Endodermal cell (in vitro differentiated cells): ENCODE results near the gene VWA8. TPM values are rescaled to one million over a fixed set of nuclear protein-coding genes. Genes with fewer than 3 reads are reported as not detected.

Experiments used
- DNase-seq: peaks from one replicate; pipeline ENCODE4 v3.0.0-alpha.2; 2017
- H3K27ac ChIP-seq: 2 replicates; pipeline ENCODE4 v1.5.1; 2013; ENCODE audit warnings: mild to moderate bottlenecking, low read depth, low read length, moderate library complexity
- H3K27me3 ChIP-seq: 2 replicates; pipeline ENCODE4 v1.6.1; 2013; ENCODE audit warnings: mild to moderate bottlenecking, low read length, moderate library complexity; ENCODE audit not compliant: insufficient read depth, control insufficient read depth, poor library complexity, severe bottlenecking
- H3K36me3 ChIP-seq: 2 replicates; pipeline ENCODE4 v1.7.0; 2013; ENCODE audit warnings: mild to moderate bottlenecking, low read length, moderate library complexity; ENCODE audit not compliant: control insufficient read depth, insufficient read depth
- H3K4me1 ChIP-seq: one replicate; pipeline ENCODE4 v1.7.0; 2013; ENCODE audit warnings: low read length; ENCODE audit not compliant: control insufficient read depth, insufficient read depth
- H3K4me3 ChIP-seq: 2 replicates; pipeline ENCODE4 v1.5.1; 2013; ENCODE audit warnings: mild to moderate bottlenecking, low read length, moderate library complexity
- H3K9ac ChIP-seq: 2 replicates; pipeline ENCODE4 v1.6.1; 2013; ENCODE audit warnings: mild to moderate bottlenecking, low read length, moderate library complexity; ENCODE audit not compliant: poor library complexity, severe bottlenecking; ENCODE audit errors: extremely low read depth
- H3K9me3 ChIP-seq: 2 replicates; pipeline ENCODE4 v1.6.1; 2013; ENCODE audit warnings: mild to moderate bottlenecking, low read length, moderate library complexity; ENCODE audit not compliant: control insufficient read depth
- H3K27ac Mint-ChIP-seq: 2 replicates; pipeline ENCODE4 v1.8.0; 2020; ENCODE audit warnings: mixed read lengths
- H3K27me3 Mint-ChIP-seq: 2 replicates; pipeline ENCODE4 v1.8.0; 2021; ENCODE audit warnings: mild to moderate bottlenecking, mixed read lengths; ENCODE audit not compliant: insufficient read depth
- H3K36me3 Mint-ChIP-seq: 2 replicates; pipeline ENCODE4 v1.8.0; 2020; ENCODE audit warnings: low read depth, mixed read lengths
- H3K4me1 Mint-ChIP-seq: 2 replicates; pipeline ENCODE4 v1.8.0; 2020; ENCODE audit warnings: mixed read lengths
- H3K4me3 Mint-ChIP-seq: 2 replicates; pipeline ENCODE4 v1.8.0; 2020; ENCODE audit warnings: mild to moderate bottlenecking, moderate library complexity, mixed read lengths
- H3K9me3 Mint-ChIP-seq: 2 replicates; pipeline ENCODE4 v1.8.0; 2020; ENCODE audit warnings: mild to moderate bottlenecking, mixed read lengths
- WGBS, 2 experiments: methylation state at CpG; one replicate each; pipeline versions ENCODE4 v1.1.5 to v1.1.7; 2013; ENCODE audit warnings: missing lambda C conversion rate in 2 of 2, mixed read lengths in 1 of 2; ENCODE audit not compliant: insufficient coverage in 1 of 2, insufficient read length in 1 of 2; 5-methylcytosine and 5-hydroxymethylcytosine counted together
- total RNA-seq, 2 donors: library from RNA; stranded (reverse); fragmentation: NEBNext Ultra II Directional in 1 of 2; extraction: Animal tissue kit (Norgen Biotek cat#: 25700) in 1 of 2; gene quantifications; 2 replicates in 1 of 2; 3 replicates in 1 of 2; pipeline ENCODE4 v1.2.1, GENCODE V29; 2021
- TF ChIP-seq, protein P1 (sequence below): fragments of 200-600 bp; sonication (generic); conservative IDR thresholded peaks from 2 replicates; pipeline ENCODE4 v1.5.0; 2021; ENCODE audit warnings: antibody characterized with exemption, mild to moderate bottlenecking

Gene VWA8
- total RNA-seq, 2 donors from 2014 or later: 24.6 to 25.6 TPM

DNA sequence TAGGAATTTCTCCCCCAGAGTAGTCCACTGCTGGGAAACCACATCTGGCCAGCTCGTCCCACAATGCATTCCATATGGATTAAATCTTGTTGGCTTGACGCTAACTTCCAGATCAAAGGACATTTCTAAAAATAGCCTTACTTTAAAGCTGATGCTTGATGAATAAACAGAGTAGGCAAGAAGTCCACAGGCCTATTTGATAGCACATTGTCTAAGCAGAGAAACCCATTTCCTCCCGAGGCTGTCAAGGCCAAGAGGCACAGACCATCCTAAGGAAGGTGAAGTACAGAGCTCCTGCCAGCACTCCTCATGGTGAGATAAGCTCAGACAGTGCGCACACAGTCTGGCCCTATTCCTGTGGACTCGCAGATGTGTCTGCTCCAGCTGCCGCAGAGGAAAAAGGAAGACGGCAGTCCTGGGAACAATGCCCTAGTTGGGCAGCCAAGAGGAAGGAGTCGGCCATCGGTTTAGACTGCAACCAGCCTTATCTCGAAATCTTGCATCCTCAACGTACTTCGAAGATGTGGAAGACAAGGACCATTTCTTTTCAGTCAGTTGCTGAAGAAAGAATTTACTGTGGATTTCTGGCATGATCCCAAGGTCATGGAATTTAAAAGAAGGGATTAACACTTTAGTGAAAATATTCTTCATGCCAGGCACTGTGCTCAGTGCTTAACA, 346.8 kb downstream of the VWA8 start:
- TF ChIP-seq, protein P1, sequence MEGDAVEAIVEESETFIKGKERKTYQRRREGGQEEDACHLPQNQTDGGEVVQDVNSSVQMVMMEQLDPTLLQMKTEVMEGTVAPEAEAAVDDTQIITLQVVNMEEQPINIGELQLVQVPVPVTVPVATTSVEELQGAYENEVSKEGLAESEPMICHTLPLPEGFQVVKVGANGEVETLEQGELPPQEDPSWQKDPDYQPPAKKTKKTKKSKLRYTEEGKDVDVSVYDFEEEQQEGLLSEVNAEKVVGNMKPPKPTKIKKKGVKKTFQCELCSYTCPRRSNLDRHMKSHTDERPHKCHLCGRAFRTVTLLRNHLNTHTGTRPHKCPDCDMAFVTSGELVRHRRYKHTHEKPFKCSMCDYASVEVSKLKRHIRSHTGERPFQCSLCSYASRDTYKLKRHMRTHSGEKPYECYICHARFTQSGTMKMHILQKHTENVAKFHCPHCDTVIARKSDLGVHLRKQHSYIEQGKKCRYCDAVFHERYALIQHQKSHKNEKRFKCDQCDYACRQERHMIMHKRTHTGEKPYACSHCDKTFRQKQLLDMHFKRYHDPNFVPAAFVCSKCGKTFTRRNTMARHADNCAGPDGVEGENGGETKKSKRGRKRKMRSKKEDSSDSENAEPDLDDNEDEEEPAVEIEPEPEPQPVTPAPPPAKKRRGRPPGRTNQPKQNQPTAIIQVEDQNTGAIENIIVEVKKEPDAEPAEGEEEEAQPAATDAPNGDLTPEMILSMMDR: no peak
- H3K27me3 ChIP-seq: no peaks in the 10 kb centered on the region

DNA sequence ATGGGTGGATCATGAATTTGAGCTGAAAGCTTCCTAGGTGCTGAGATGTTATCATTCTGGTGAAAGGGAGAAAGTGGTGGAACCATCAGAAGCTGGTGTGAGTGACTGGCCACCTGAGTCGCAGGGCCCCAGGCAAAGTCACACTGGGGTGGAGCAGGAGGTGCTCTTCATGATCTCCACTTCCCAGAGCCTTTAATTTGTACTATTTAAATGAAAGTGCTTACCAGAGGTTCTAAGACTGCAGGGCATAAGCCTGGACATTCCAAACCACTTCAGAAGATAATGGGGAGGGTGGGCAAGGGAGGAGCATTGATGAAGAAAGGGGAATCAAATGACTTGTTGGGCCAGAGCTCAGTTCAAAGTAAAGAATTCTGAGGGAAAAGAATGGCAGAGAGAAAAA, 347.4 kb downstream of the VWA8 start:
- no peak overlapping the region for H3K4me3 Mint-ChIP-seq
- H3K9ac ChIP-seq: no peak overlapping the region
- H3K9me3 Mint-ChIP-seq: peaks cover 5% of the 10 kb centered on the region
- TF ChIP-seq, protein P1: no peak
- peaks cover 23% of the 10 kb centered on the region for H3K36me3 Mint-ChIP-seq
- no peak for DNase-seq
- peaks cover 10% of the 10 kb centered on the region for H3K4me1 Mint-ChIP-seq
- H3K27me3 Mint-ChIP-seq: no peaks in the 10 kb centered on the region
- H3K36me3 ChIP-seq: peaks cover 5% of the 10 kb centered on the region
- H3K27ac Mint-ChIP-seq: no peak overlapping the region
- WGBS, 2 experiments: 100% methylated on average over 1 of the region's 1 CpG
- H3K9me3 ChIP-seq: no peaks in the 10 kb centered on the region
- no peak overlapping the region for H3K27ac ChIP-seq
- H3K4me3 ChIP-seq: no peak overlapping the region
- H3K4me1 ChIP-seq: peaks cover 4% of the 10 kb centered on the region
- H3K27me3 ChIP-seq: no peaks in the 10 kb centered on the region

More for the DNA sequence above, 346.8 kb downstream of the VWA8 start:
- Mint-ChIP-seq H3K4me1 (peaks cover 10% of the 10 kb centered on the region), H3K27ac (no peak overlapping the region), H3K4me3 (no peak overlapping the region), H3K27me3 (no peaks in the 10 kb centered on the region), H3K9me3 (peaks cover 10% of the 10 kb centered on the region), H3K36me3 (peaks cover 28% of the 10 kb centered on the region)
- no peak overlapping the region for H3K9ac ChIP-seq
- 88 to 91% methylated on average over 12 of the region's 12 CpGs for WGBS, 2 experiments
- H3K36me3 ChIP-seq: peaks cover 5% of the 10 kb centered on the region
- no peak overlapping the region for H3K27ac ChIP-seq
- H3K4me1 ChIP-seq: peaks cover 4% of the 10 kb centered on the region
- no peak overlapping the region for H3K4me3 ChIP-seq
- no peaks in the 10 kb centered on the region for H3K9me3 ChIP-seq
- no peak for DNase-seq

DNA sequence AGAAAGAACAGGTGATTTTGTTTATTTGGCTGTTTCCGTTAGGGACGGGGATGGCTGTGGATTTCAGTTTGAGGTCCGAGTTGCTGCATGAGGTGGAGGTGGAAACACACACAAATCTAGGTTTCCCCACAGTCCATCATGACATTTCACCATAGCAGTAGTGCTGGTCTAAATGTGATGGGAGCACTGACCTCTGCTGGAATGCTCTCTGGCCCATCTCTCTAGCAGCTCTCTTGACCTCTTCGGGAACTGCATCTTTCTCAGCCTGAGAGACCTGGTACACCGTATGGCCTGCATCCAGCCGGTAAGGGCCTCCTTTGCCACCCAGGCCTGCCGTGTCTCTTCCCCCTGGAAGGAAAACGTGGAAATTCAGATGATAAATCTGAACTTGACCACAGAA, 349.5 kb downstream of the VWA8 start:
- TF ChIP-seq, protein P1: no peak
- Mint-ChIP-seq H3K4me1 (peaks cover 10% of the 10 kb centered on the region), H3K36me3 (peaks cover 22% of the 10 kb centered on the region), H3K27ac (no peak overlapping the region), H3K9me3 (no peaks in the 10 kb centered on the region), H3K4me3 (no peak overlapping the region), H3K27me3 (no peaks in the 10 kb centered on the region)
- DNase-seq: no peak
- H3K4me3 ChIP-seq: no peak overlapping the region
- WGBS, 2 experiments: 93 to 95% methylated on average over 3 to 8 of the region's 8 CpGs
- peaks cover 11% of the 10 kb centered on the region for H3K36me3 ChIP-seq
- no peaks in the 10 kb centered on the region for H3K9me3 ChIP-seq
- H3K27me3 ChIP-seq: no peaks in the 10 kb centered on the region
- H3K9ac ChIP-seq: no peak overlapping the region
- H3K27ac ChIP-seq: no peak overlapping the region
- H3K4me1 ChIP-seq: peaks cover 4% of the 10 kb centered on the region
